Breast epithelium (tissue), 4 donors: ENCODE measurements around the gene PSMD7. TPM values are rescaled to one million over a fixed set of nuclear protein-coding genes. Genes with fewer than 3 reads are reported as not detected.

Experiments used
- DNase-seq, 2 donors: peaks; one replicate each; pipeline ENCODE4 v3.0.0-alpha.2; 2019; ENCODE audit warnings: low spot score in 2 of 2
- H3K27ac ChIP-seq, 2 donors: fragments of 200-600 bp; sonication (generic) in 1 of 2; one replicate each; pipeline ENCODE4 v1.5.1; 2016 to 2019; ENCODE audit warnings: mild to moderate bottlenecking in 1 of 2
- H3K27me3 ChIP-seq, 2 donors: fragments of 200-600 bp; sonication (generic) in 1 of 2; one replicate each; pipeline versions ENCODE4 v1.5.1 to v1.6.0; 2017 to 2019; ENCODE audit warnings: control low read depth in 1 of 2, mild to moderate bottlenecking in 1 of 2
- H3K36me3 ChIP-seq: fragments of 200-600 bp; one replicate; pipeline ENCODE4 v1.5.1; 2019
- H3K4me1 ChIP-seq, 2 donors: fragments of 200-600 bp; sonication (generic); one replicate each; pipeline ENCODE4 v1.5.1; 2016 to 2019; ENCODE audit warnings: control low read depth in 1 of 2
- H3K4me3 ChIP-seq, 3 donors: fragments of 200-600 bp; sonication (generic); 1 replicate in 2 of 3; 2 replicates in 1 of 3; pipeline ENCODE4 v1.5.1; 2016 to 2019; ENCODE audit warnings: mild to moderate bottlenecking in 3 of 3, moderate library complexity in 2 of 3
- H3K9me3 ChIP-seq, 2 donors: fragments of 200-600 bp; sonication (generic) in 1 of 2; one replicate each; pipeline ENCODE4 v1.5.1; 2016 to 2019; ENCODE audit warnings: control low read depth in 1 of 2
- CTCF ChIP-seq, 3 donors: fragments of 450-650 bp; IDR thresholded peaks; one replicate each; pipeline ENCODE4 v1.5.1; 2016 to 2017; ENCODE audit warnings: antibody characterized with exemption in 3 of 3, mild to moderate bottlenecking in 3 of 3, moderate library complexity in 3 of 3
- POLR2A ChIP-seq: fragments of 450-650 bp; IDR thresholded peaks from one replicate; pipeline ENCODE4 v1.6.1; 2016; ENCODE audit warnings: antibody characterized with exemption, mild to moderate bottlenecking, moderate library complexity
- POLR2AphosphoS5 ChIP-seq, 3 donors: sonication (generic); formaldehyde crosslinking; IDR thresholded peaks; one replicate each; pipeline ENCODE4 v1.6.1; 2017; ENCODE audit warnings: antibody characterized with exemption in 3 of 3
- intact Hi-C: fragments of 100-400 bp; cut with DNase I; formaldehyde crosslinking; loops from one replicate; pipeline ENCODE4 v1.15.1; 2023; ENCODE audit warnings: low total_unique reads
- total RNA-seq, 3 donors: library from RNA; depleted of rRNA; stranded (reverse); fragments of >200 nt; gene quantifications; one replicate each; pipeline ENCODE4 v1.1.0, GENCODE V29; 2016

Gene PSMD7
- total RNA-seq, 3 donors from 2014 or later: 51.5 to 99.9 (median 76.0) TPM

GRCh38 chr16:74275031-74275636 lies 21.5 kb upstream of the PSMD7 start:
- no peaks in the 10 kb centered on the region for H3K4me1 ChIP-seq
- no peaks in the 10 kb centered on the region for H3K36me3 ChIP-seq
- DNase-seq: no peak
- no peaks in the 10 kb centered on the region for H3K9me3 ChIP-seq
- TF ChIP-seq CTCF (IDR thresholded peaks at IDR 0.05): peak in 1 of 3 donors; percentile 16
- TF ChIP-seq POLR2A: no peak
- TF ChIP-seq POLR2AphosphoS5 (IDR thresholded peaks at IDR 0.05): no peak
- no peak overlapping the region for H3K4me3 ChIP-seq
- intact Hi-C loops: no loop called here
- H3K27me3 ChIP-seq: no peaks in the 10 kb centered on the region
- no peak overlapping the region for H3K27ac ChIP-seq

DNA sequence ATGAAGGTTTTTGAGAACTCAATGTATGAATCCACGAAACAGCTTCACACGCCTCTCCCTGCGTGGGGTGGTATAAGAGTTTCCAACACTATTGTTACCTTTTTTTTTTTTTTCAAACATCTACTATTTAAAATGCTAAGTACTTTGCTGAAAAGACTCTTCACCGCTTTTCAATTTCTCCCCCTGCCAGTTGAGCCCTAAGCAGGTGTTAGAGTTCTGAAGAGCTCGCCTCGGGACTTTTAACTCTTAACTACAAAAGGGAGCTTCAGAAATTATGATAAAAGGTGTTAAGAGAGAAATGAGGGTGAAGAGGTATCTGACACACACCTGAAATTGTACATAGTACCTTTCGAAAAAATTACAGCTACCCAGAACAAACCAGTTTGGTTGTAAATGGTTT lies 20.9 kb upstream of the PSMD7 start:
- no peak for TF ChIP-seq POLR2A
- no peak for TF ChIP-seq POLR2AphosphoS5 (IDR thresholded peaks at IDR 0.05)
- no peak for TF ChIP-seq CTCF (IDR thresholded peaks at IDR 0.05)
- no peak overlapping the region for H3K4me3 ChIP-seq
- no peaks in the 10 kb centered on the region for H3K4me1 ChIP-seq
- H3K27me3 ChIP-seq: no peaks in the 10 kb centered on the region
- no peak overlapping the region for H3K27ac ChIP-seq
- no peaks in the 10 kb centered on the region for H3K9me3 ChIP-seq
- intact Hi-C loops: no loop called here
- H3K36me3 ChIP-seq: no peaks in the 10 kb centered on the region
- no peak for DNase-seq

GRCh38 chr16:74277974-74278373 lies 18.6 kb upstream of the PSMD7 start:
- Histone ChIP-seq H3K4me1 (no peaks in the 10 kb centered on the region), H3K4me3 (no peak overlapping the region), H3K27ac (no peak overlapping the region), H3K36me3 (no peaks in the 10 kb centered on the region), H3K27me3 (no peaks in the 10 kb centered on the region), H3K9me3 (no peaks in the 10 kb centered on the region)
- DNase-seq: no peak
- intact Hi-C loops: no loop called here
- no peak for TF ChIP-seq CTCF (IDR thresholded peaks at IDR 0.05)
- TF ChIP-seq POLR2AphosphoS5 (IDR thresholded peaks at IDR 0.05): no peak
- TF ChIP-seq POLR2A: no peak

GRCh38 chr16:74279266-74279665 lies 17.3 kb upstream of the PSMD7 start:
- TF ChIP-seq CTCF (IDR thresholded peaks at IDR 0.05) (no peak), POLR2A (no peak), POLR2AphosphoS5 (IDR thresholded peaks at IDR 0.05) (no peak)
- no peaks in the 10 kb centered on the region for H3K4me1 ChIP-seq
- DNase-seq: no peak
- no peaks in the 10 kb centered on the region for H3K36me3 ChIP-seq
- intact Hi-C loops: no loop called here
- H3K9me3 ChIP-seq: no peaks in the 10 kb centered on the region
- H3K4me3 ChIP-seq: no peak overlapping the region
- H3K27me3 ChIP-seq: no peaks in the 10 kb centered on the region
- H3K27ac ChIP-seq: no peak overlapping the region

GRCh38 chr16:74279805-74280204 lies 16.8 kb upstream of the PSMD7 start:
- Histone ChIP-seq H3K4me1 (no peaks in the 10 kb centered on the region), H3K36me3 (no peaks in the 10 kb centered on the region), H3K27me3 (no peaks in the 10 kb centered on the region), H3K9me3 (no peaks in the 10 kb centered on the region), H3K4me3 (no peak overlapping the region), H3K27ac (no peak overlapping the region)
- no peak for DNase-seq
- TF ChIP-seq CTCF (IDR thresholded peaks at IDR 0.05) (no peak), POLR2AphosphoS5 (IDR thresholded peaks at IDR 0.05) (no peak), POLR2A (no peak)
- intact Hi-C loops: no loop called here
